Lung (tissue), 12 donors: ENCODE results near the gene FLT3. TPM values are rescaled to one million over a fixed set of nuclear protein-coding genes. Genes with fewer than 3 reads are reported as not detected.

Experiments used
- ATAC-seq: fragments of 200-7000 bp; cut with Tn5 transposase; one replicate; pipeline ENCODE4 v1.9.1; 2020; ENCODE audit warnings: moderate number of reproducible peaks; ENCODE audit not compliant: insufficient read depth, low FRiP score
- DNase-seq, 3 donors: peaks; one replicate each; pipeline ENCODE4 v3.0.0-alpha.2; 2013 to 2017
- H3K27ac ChIP-seq, 2 donors: one replicate each; pipeline ENCODE4 v1.5.1; 2013; ENCODE audit warnings: mild to moderate bottlenecking in 2 of 2, moderate library complexity in 2 of 2, control low read depth in 1 of 2, inconsistent platforms in 1 of 2, low read depth in 1 of 2, low read length in 1 of 2
- H3K27me3 ChIP-seq, 3 donors: one replicate each; pipeline ENCODE4 v1.5.1; 2013; ENCODE audit warnings: low read length in 2 of 3; ENCODE audit not compliant: control insufficient read depth in 3 of 3, insufficient read depth in 3 of 3
- H3K36me3 ChIP-seq, 4 donors: one replicate each; pipeline ENCODE4 v1.5.1; 2013; ENCODE audit warnings: low read length in 4 of 4, mild to moderate bottlenecking in 1 of 4, moderate library complexity in 1 of 4; ENCODE audit not compliant: control insufficient read depth in 4 of 4, insufficient read depth in 4 of 4
- H3K4me1 ChIP-seq, 5 donors: one replicate each; pipeline ENCODE4 v1.5.1; 2013; ENCODE audit warnings: low read length in 5 of 5, mild to moderate bottlenecking in 2 of 5, moderate library complexity in 1 of 5; ENCODE audit not compliant: control insufficient read depth in 5 of 5, insufficient read depth in 5 of 5
- H3K4me3 ChIP-seq: one replicate; pipeline ENCODE4 v1.5.1; 2013; ENCODE audit warnings: mild to moderate bottlenecking, control low read depth, moderate library complexity
- H3K9ac ChIP-seq, 2 donors: one replicate each; pipeline ENCODE4 v1.5.1; 2013; ENCODE audit warnings: low read length in 2 of 2, control low read depth in 1 of 2; ENCODE audit not compliant: insufficient read depth in 1 of 2
- H3K9me3 ChIP-seq, 4 donors: one replicate each; pipeline ENCODE4 v1.5.1; 2013; ENCODE audit warnings: low read length in 3 of 4, mild to moderate bottlenecking in 1 of 4, moderate library complexity in 1 of 4; ENCODE audit not compliant: control insufficient read depth in 4 of 4, insufficient read depth in 3 of 4
- CTCF ChIP-seq: IDR thresholded peaks from 2 replicates; pipeline ENCODE4 v1.5.1; 2012; ENCODE audit warnings: mild to moderate bottlenecking; ENCODE audit errors: control extremely low read depth, extremely low read depth
- WGBS, 2 donors: extraction: QIAGEN DNeasy Blood & Tissue Kit; methylation state at CpG; one replicate each; pipeline ENCODE4 v1.1.7; 2013; 5-methylcytosine and 5-hydroxymethylcytosine counted together
- polyA plus RNA-seq, 2 donors: library from polyadenylated mRNA; stranded (reverse); fragments of 200-250 nt; gene quantifications; one replicate each; pipeline ENCODE4 v1.2.1, GENCODE V29; 2013
- total RNA-seq, 2 donors: library from RNA; depleted of rRNA in 1 of 2; stranded (reverse); fragments of >200 nt in 1 of 2; gene quantifications; one replicate each; pipeline ENCODE4 v1.2.1, GENCODE V29; 2014 to 2021
- donor health status: control.
- donor health status: control.
- donor health status: Bipolar disorder and iron deficiency.
- donor health status: healthy.
- donor health status: DM: yes; HTN: yes; CAD: no.

The FLT3 gene
- total and polyA plus RNA-seq, 4 donors, result 0.43 to 1.9 (median 0.72) TPM

DNA sequence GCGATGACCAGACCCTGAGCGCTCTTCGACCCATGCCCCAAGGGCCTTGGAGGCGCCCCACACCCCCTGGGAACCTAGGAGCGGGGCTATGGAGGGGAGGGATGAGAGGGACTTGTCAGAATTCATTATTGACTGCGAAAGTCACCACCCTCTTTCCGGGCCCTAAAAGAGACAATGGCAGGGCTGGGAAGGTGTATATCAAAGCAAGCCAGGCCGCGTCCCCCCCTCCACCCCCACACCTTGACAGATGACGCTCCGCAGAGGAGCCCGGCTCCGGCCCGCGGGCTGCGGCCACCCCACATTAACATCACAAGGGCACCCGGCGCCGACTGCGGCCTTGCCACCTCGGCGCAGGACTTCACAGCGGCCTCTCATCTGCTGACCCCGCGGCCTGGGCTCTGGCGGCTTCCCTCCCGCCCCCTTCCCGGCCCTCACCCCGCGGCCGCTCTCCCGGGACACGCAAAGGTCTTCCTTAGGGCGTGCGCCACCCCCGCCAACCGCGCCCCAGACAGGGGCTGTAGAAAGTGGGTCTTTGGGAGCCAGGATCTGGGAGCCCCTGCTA, 133.7 kb downstream of the FLT3 start:
- peaks cover 0 to 9% (median 5%) of the 10 kb centered on the region in 5 donors for H3K4me1 ChIP-seq
- ATAC-seq (no peak), DNase-seq (no peak)
- no peak for TF ChIP-seq CTCF
- no peak overlapping the region for H3K27ac ChIP-seq
- no peaks in the 10 kb centered on the region for H3K36me3 ChIP-seq
- peaks cover 30 to 94% (median 85%) of the 10 kb centered on the region in 3 donors for H3K27me3 ChIP-seq
- WGBS, 2 donors, result 4% methylated on average over 29 to 38 of the region's 38 CpGs
- H3K9ac ChIP-seq, result no peak overlapping the region
- H3K9me3 ChIP-seq, result peaks cover 0 to 1% (median 0%) of the 10 kb centered on the region in 4 donors
- no peak overlapping the region for H3K4me3 ChIP-seq

DNA sequence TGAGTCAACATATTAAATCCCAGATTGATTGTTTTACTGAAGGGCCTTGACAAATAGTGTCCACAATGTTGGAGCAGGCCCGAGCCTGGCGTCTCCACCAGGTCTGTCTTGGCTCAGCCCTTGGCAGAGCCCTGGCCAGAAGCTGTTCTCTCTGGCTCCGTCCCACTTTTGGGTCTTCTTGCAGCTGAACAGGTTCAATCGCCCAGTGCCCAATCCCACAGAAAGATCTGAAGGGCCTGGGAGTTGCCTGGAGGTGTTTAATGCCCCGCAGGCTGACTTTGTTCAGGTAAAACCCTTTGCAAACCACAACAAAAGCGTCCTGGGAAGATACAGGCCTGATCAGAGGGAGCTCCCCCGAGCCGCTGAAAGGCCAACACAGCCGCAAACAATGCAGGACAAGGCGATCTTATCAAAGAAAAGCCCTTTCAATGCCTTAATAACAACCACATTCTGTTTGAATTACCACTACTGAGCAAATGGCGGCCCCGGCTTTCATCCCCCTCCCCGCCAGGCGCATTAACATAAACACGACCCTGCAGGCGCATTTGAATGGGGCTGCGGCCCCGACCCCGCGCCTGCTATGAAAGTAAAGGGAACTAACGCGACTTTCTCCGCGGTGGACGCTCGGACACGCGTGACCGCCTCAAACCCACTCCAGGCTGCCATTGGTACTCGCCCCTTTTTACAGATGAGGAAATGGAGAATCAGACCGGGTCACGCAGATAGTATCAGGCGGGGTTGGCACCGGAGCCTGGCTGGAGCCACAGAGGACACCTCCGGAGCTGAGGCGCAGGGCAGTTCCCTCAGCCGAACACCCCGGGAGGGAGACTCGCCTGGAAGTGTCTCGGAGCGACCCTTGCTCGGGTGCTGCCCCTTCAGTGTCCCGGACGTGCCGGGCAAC, 134.4 kb downstream of the FLT3 start:
- TF ChIP-seq CTCF, result no peak
- Histone ChIP-seq H3K36me3 (no peaks in the 10 kb centered on the region), H3K4me3 (no peak overlapping the region), H3K27me3 (peaks cover 32 to 89% (median 84%) of the 10 kb centered on the region in 3 donors), H3K27ac (no peak overlapping the region), H3K9ac (no peak overlapping the region), H3K4me1 (peaks cover 0 to 10% (median 5%) of the 10 kb centered on the region in 5 donors), H3K9me3 (peaks cover 0 to 1% (median 0%) of the 10 kb centered on the region in 4 donors)
- ATAC-seq, result no peak
- 11 to 12% methylated on average over 45 of the region's 45 CpGs for WGBS, 2 donors
- DNase-seq, result no peak

- 54 to 57% methylated on average over 7 of the region's 7 CpGs for WGBS, 2 donors
- Histone ChIP-seq H3K27me3 (peaks cover 36 to 87% (median 83%) of the 10 kb centered on the region in 3 donors), H3K9ac (no peak overlapping the region), H3K4me1 (peaks cover 0 to 15% (median 5%) of the 10 kb centered on the region in 5 donors), H3K4me3 (no peak overlapping the region), H3K27ac (no peak overlapping the region), H3K9me3 (peaks cover 0 to 4% (median 0%) of the 10 kb centered on the region in 4 donors), H3K36me3 (no peaks in the 10 kb centered on the region)
- ATAC-seq (no peak), DNase-seq (no peak)
- TF ChIP-seq CTCF, result no peak
Observed at GRCh38 chr13:27965343-27965739, 135.0 kb downstream of the FLT3 start.
